Measurements from ENCODE around the gene TMEM233.

- TF ChIP-seq YY1 (IDR thresholded peaks at IDR 0.05; ENCODE audit: low read depth, low read length), result no peak
- TF ChIP-seq GABPA (IDR thresholded peaks at IDR 0.05; ENCODE audit: borderline replicate concordance, insufficient read depth, low read length), result no peak
- TF ChIP-seq TBP (IDR thresholded peaks at IDR 0.05; ENCODE audit: low read depth, low read length), result no peak
- no peak for TF ChIP-seq USF2 (IDR thresholded peaks at IDR 0.05; ENCODE audit: low read length)
- no peak for TF ChIP-seq EZH2 (IDR thresholded peaks at IDR 0.05; ENCODE audit: low read depth, low read length, severe bottlenecking)
Observed at GRCh38 chr12:119673634-119674033, 80.1 kb downstream of the TMEM233 start.
